DOHH2 (cell line): Measurements from ENCODE around the gene IL17D.

Experiments used
- H3F3A ChIP-seq: fragments of 200-600 bp; sonication (generic), shearing (Covaris generic); 2 replicates; pipeline ENCODE4 v1.6.0; 2016; ENCODE audit warnings: antibody characterized with exemption, mild to moderate bottlenecking; ENCODE audit not compliant: control insufficient read depth, insufficient read depth
- H3K27ac ChIP-seq: fragments of 200-600 bp; sonication (generic); 2 replicates; pipeline ENCODE4 v1.5.1; 2014; ENCODE audit warnings: low read depth, mild to moderate bottlenecking, low read length, moderate library complexity
- H3K27me3 ChIP-seq: fragments of 200-600 bp; sonication (generic); 2 replicates; pipeline ENCODE4 v1.6.1; 2014; ENCODE audit warnings: mild to moderate bottlenecking, low read length, mixed read lengths; ENCODE audit not compliant: control insufficient read depth
- H3K36me3 ChIP-seq: fragments of 200-600 bp; sonication (generic); 2 replicates; pipeline ENCODE4 v1.6.1; 2014; ENCODE audit warnings: mild to moderate bottlenecking, low read length, moderate library complexity, mixed read lengths; ENCODE audit not compliant: control insufficient read depth
- H3K4me1 ChIP-seq: fragments of 200-600 bp; sonication (generic); 2 replicates; pipeline ENCODE4 v1.6.1; 2014; ENCODE audit warnings: mild to moderate bottlenecking, low read length, mixed read lengths; ENCODE audit not compliant: control insufficient read depth
- H3K4me2 ChIP-seq: fragments of 200-600 bp; sonication (generic); 2 replicates; pipeline ENCODE4 v1.6.0; 2014; ENCODE audit warnings: mild to moderate bottlenecking, low read length, moderate library complexity
- H3K4me3 ChIP-seq: fragments of 200-600 bp; sonication (generic); 2 replicates; pipeline ENCODE4 v1.5.1; 2014; ENCODE audit warnings: mild to moderate bottlenecking, low read length, mixed read lengths
- H3K79me2 ChIP-seq: fragments of 200-600 bp; sonication (generic); 2 replicates; pipeline ENCODE4 v1.6.1; 2014; ENCODE audit warnings: mild to moderate bottlenecking, low read length, mixed read lengths; ENCODE audit not compliant: control insufficient read depth
- H3K9me2 ChIP-seq: fragments of 200-600 bp; sonication (generic); replicated peaks from 2 replicates; pipeline ENCODE4 v1.6.1; 2014; ENCODE audit warnings: mild to moderate bottlenecking, low read length, mixed read lengths; ENCODE audit not compliant: control insufficient read depth
- H3K9me3 ChIP-seq: fragments of 200-600 bp; sonication (generic); 2 replicates; pipeline ENCODE4 v1.6.1; 2014; ENCODE audit warnings: antibody characterized with exemption, low read length, mixed read lengths; ENCODE audit not compliant: control insufficient read depth, insufficient read depth
- H4K20me1 ChIP-seq: fragments of 200-600 bp; sonication (generic); 2 replicates; pipeline ENCODE4 v1.6.0; 2014; ENCODE audit warnings: low read depth, mild to moderate bottlenecking, antibody characterized with exemption, low read length, moderate library complexity; ENCODE audit not compliant: control insufficient read depth, insufficient read depth
- EZH2phosphoT487 ChIP-seq: fragments of 200-600 bp; sonication (generic); IDR thresholded peaks from 2 replicates; pipeline ENCODE4 v1.6.1; 2017; ENCODE audit warnings: borderline replicate concordance, mild to moderate bottlenecking, antibody characterized with exemption, low read length, moderate library complexity, mixed read lengths
- TF ChIP-seq, protein P1 (sequence below): fragments of 200-600 bp; sonication (generic); IDR thresholded peaks from one replicate; pipeline ENCODE4 v1.5.1; 2014; ENCODE audit warnings: antibody characterized with exemption, mild to moderate bottlenecking, low read depth, low read length; ENCODE audit not compliant: poor library complexity, severe bottlenecking

Gene IL17D

DNA sequence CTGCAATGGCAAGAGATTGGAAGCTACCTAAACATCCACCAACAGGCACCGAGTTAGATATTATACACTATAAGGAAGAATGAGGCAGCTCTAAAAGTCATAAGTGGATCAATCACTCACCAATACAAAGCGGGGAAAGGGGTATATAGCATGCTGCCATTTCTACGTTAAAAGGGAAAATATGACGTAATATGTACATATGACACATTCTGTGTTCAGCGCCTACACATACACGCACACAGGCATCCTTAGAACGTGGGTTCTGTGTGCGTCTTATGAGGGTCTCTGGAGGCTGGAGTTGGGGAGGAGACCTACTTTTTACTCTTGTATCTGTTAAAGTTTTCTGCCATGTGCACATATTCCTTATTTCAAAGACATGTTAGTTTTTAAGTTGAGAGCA is 5.9 kb downstream of the IL17D start:
- H3K4me2 ChIP-seq = no peak overlapping the region
- TF ChIP-seq, protein P1, sequence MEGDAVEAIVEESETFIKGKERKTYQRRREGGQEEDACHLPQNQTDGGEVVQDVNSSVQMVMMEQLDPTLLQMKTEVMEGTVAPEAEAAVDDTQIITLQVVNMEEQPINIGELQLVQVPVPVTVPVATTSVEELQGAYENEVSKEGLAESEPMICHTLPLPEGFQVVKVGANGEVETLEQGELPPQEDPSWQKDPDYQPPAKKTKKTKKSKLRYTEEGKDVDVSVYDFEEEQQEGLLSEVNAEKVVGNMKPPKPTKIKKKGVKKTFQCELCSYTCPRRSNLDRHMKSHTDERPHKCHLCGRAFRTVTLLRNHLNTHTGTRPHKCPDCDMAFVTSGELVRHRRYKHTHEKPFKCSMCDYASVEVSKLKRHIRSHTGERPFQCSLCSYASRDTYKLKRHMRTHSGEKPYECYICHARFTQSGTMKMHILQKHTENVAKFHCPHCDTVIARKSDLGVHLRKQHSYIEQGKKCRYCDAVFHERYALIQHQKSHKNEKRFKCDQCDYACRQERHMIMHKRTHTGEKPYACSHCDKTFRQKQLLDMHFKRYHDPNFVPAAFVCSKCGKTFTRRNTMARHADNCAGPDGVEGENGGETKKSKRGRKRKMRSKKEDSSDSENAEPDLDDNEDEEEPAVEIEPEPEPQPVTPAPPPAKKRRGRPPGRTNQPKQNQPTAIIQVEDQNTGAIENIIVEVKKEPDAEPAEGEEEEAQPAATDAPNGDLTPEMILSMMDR = no peak
- no peak for TF ChIP-seq EZH2phosphoT487
- no peaks in the 10 kb centered on the region for H3K4me1 ChIP-seq
- H3K79me2 ChIP-seq = no peaks in the 10 kb centered on the region
- no peaks in the 10 kb centered on the region for H3K9me2 ChIP-seq
- H3F3A ChIP-seq = 0 out of 2 replicates have a peak, but pooled peaks cover 6% of the 10 kb centered on the region
- H3K36me3 ChIP-seq = no peaks in the 10 kb centered on the region
- peaks cover 18% of the 10 kb centered on the region for H3K27me3 ChIP-seq
- no peaks in the 10 kb centered on the region for H4K20me1 ChIP-seq
- H3K4me3 ChIP-seq = no peak overlapping the region
- H3K9me3 ChIP-seq = no peaks in the 10 kb centered on the region
- H3K27ac ChIP-seq = no peak overlapping the region

DNA sequence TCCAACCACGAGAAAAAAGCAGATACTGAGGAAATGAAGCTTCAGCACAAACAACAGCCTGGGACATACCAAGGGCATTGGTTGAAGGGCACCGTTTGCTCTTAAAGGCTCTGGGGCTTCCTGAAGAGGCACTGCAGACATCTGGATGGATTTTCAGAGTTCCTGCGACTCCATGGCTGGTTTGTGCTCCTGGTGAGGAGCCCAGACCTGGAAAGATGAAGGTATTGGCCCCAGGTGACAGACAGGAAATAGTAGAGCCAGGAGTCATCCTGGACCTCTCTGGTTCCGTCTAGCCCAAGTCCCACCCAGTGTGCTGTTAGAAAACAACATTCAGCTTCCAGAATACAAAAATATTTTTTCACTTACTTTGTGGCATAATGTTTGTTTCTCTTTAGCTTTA is 6.3 kb downstream of the IL17D start:
- no peaks in the 10 kb centered on the region for H4K20me1 ChIP-seq
- H3K4me2 ChIP-seq = no peak overlapping the region
- TF ChIP-seq EZH2phosphoT487 = no peak
- TF ChIP-seq, protein P1 = no peak
- H3K27me3 ChIP-seq = peaks cover 15% of the 10 kb centered on the region
- no peak overlapping the region for H3K4me3 ChIP-seq
- H3K79me2 ChIP-seq = no peaks in the 10 kb centered on the region
- no peaks in the 10 kb centered on the region for H3K36me3 ChIP-seq
- H3K4me1 ChIP-seq = no peaks in the 10 kb centered on the region
- no peaks in the 10 kb centered on the region for H3K9me2 ChIP-seq
- no peak overlapping the region for H3K27ac ChIP-seq
- H3K9me3 ChIP-seq = no peaks in the 10 kb centered on the region
- 0 out of 2 replicates have a peak, but pooled peaks cover 3% of the 10 kb centered on the region for H3F3A ChIP-seq

DNA sequence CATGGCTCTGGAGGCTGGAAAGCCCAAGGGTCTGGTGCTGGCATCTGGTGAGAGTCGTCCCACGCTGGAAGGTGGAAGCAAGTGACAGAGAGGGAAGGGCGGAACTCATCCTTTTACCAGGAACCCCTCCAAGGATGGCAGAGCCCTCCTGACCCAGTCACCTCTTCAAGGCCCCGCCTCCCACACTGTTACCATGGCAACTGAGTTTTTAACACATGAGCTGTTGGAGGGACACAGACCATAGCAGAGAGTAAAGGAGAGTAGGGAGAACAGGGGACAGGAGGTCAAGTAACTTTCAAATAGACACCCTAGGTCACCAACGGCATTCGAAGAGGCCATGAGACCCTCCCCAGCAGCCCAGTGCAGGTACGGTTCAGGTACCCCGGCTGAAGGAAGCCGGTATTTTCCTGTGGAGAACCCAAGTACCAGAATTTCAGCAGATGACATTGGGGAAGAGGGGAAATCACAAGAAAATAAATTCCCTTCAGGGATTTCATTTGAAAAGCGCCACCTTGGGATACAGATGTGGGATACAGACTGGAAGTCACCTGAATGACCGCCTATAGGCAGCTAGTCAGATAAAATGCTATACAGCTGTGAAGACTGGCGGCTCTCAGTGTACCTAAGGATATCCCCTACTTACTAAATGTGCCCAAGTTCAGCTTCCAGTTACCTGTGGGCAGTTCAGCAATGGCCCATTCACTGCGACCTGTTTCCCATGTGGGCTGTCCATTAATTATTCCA is 8.0 kb downstream of the IL17D start:
- no peaks in the 10 kb centered on the region for H3K36me3 ChIP-seq
- H3K27ac ChIP-seq = no peak overlapping the region
- H3K9me3 ChIP-seq = no peaks in the 10 kb centered on the region
- no peaks in the 10 kb centered on the region for H4K20me1 ChIP-seq
- no peak for TF ChIP-seq EZH2phosphoT487
- TF ChIP-seq, protein P1 = no peak
- H3K79me2 ChIP-seq = no peaks in the 10 kb centered on the region
- H3K4me3 ChIP-seq = no peak overlapping the region
- H3K9me2 ChIP-seq = no peaks in the 10 kb centered on the region
- H3K27me3 ChIP-seq = peaks cover 13% of the 10 kb centered on the region
- no peak overlapping the region for H3K4me2 ChIP-seq
- no peaks in the 10 kb centered on the region for H3F3A ChIP-seq
- no peaks in the 10 kb centered on the region for H3K4me1 ChIP-seq

DNA sequence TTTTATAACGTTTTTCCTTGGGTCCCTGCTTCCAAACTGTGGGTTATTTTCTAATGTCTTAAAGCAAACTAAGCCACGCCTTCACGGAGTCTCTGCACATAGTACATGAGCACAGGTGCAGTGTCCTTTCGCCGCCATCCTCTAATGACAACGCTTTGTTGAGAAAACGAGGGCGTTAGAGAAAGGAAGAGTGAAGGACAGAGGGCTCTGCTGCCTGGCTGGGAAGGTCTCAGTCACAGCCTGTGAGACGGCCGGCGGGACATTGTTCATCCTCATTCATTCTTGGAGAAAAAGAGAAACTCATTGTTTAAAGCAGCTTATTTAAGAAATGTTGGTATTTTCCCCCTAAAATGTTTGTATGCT is 9.5 kb downstream of the IL17D start:
- peaks cover 13% of the 10 kb centered on the region for H3K27me3 ChIP-seq
- H3K9me3 ChIP-seq = no peaks in the 10 kb centered on the region
- H3K9me2 ChIP-seq = no peaks in the 10 kb centered on the region
- 0 out of 2 replicates have a peak overlapping the region, but pooled peaks have one; percentile 10 for H3K4me2 ChIP-seq
- no peak overlapping the region for H3K4me3 ChIP-seq
- H4K20me1 ChIP-seq = no peaks in the 10 kb centered on the region
- no peaks in the 10 kb centered on the region for H3F3A ChIP-seq
- TF ChIP-seq, protein P1 = no peak
- TF ChIP-seq EZH2phosphoT487 = no peak
- no peak overlapping the region for H3K27ac ChIP-seq
- no peaks in the 10 kb centered on the region for H3K4me1 ChIP-seq
- H3K36me3 ChIP-seq = no peaks in the 10 kb centered on the region
- H3K79me2 ChIP-seq = no peaks in the 10 kb centered on the region
